ENCODE measurements around the gene SEMA3G.

The SEMA3G gene

GRCh38 chr3:52438579-52439425 lies 6.1 kb downstream of the SEMA3G start:
- DNase-seq = no peak

GRCh38 chr3:52438104-52438376 lies 6.9 kb downstream of the SEMA3G start:
- DNase-seq = no peak

GRCh38 chr3:52437326-52438103 lies 7.4 kb downstream of the SEMA3G start:
- DNase-seq = no peak

- no peak for DNase-seq
Measured at GRCh38 chr3:52436500-52437149, 8.3 kb downstream of the SEMA3G start.

GRCh38 chr3:52435246-52436101 lies 9.4 kb downstream of the SEMA3G start:
- no peak for DNase-seq

GRCh38 chr3:52434491-52435115 lies 10.3 kb downstream of the SEMA3G start:
- no peak for DNase-seq

- DNase-seq = no peak
Measured at GRCh38 chr3:52433996-52434479, 10.9 kb downstream of the SEMA3G start.

- no peak for DNase-seq
Measured at GRCh38 chr3:52433328-52433995, 11.4 kb downstream of the SEMA3G start.

- no peak for DNase-seq
Measured at GRCh38 chr3:52432691-52433141, 12.2 kb downstream of the SEMA3G start.

- no peak for DNase-seq
Measured at GRCh38 chr3:52432225-52432624, 12.7 kb downstream of the SEMA3G start.

GRCh38 chr3:52431459-52432223 lies 13.3 kb downstream of the SEMA3G start:
- DNase-seq = no peak

- no peak for DNase-seq
Measured at GRCh38 chr3:52430416-52430810, 14.5 kb downstream of the SEMA3G start.

- no peak for DNase-seq
Measured at GRCh38 chr3:52429779-52430415, 15.0 kb downstream of the SEMA3G start.

- DNase-seq = no peak
Measured at GRCh38 chr3:52429031-52429430, 15.9 kb downstream of the SEMA3G start.

GRCh38 chr3:52428151-52429005 lies 16.5 kb downstream of the SEMA3G start:
- no peak for DNase-seq

GRCh38 chr3:52423173-52423572 lies 21.7 kb downstream of the SEMA3G start:
- no peak for DNase-seq

GRCh38 chr3:52422669-52423068 lies 22.2 kb downstream of the SEMA3G start:
- DNase-seq = no peak

GRCh38 chr3:52420388-52420787 lies 24.5 kb downstream of the SEMA3G start:
- DNase-seq = no peak

GRCh38 chr3:52415800-52416199 lies 29.1 kb downstream of the SEMA3G start:
- no peak for DNase-seq
